PFSK-1 (cell line): ENCODE results near the gene LGALS3BP.

Source experiments
- FOXP2 ChIP-seq: optimal IDR thresholded peaks from 2 replicates; pipeline ENCODE3; 2011; ENCODE audit warnings: borderline replicate concordance, control low read depth, inconsistent platforms; ENCODE audit not compliant: insufficient read depth; ENCODE audit errors: extremely low read length, extremely low read depth
- POLR2AphosphoS5 ChIP-seq: IDR thresholded peaks from 2 replicates; pipeline ENCODE4 v1.6.1; 2012; ENCODE audit warnings: low read depth, mild to moderate bottlenecking, control low read depth, low read length, moderate library complexity
- REST ChIP-seq, 2 experiments: IDR thresholded peaks; 2 replicates each; pipeline versions ENCODE4 v1.6.1 to v1.8.0; 2011 to 2012; ENCODE audit warnings: low read depth in 2 of 2, low read length in 2 of 2, control low read depth in 1 of 2, inconsistent platforms in 1 of 2, mild to moderate bottlenecking in 1 of 2, moderate library complexity in 1 of 2; ENCODE audit not compliant: insufficient read depth in 1 of 2
- TAF1 ChIP-seq: IDR thresholded peaks from 2 replicates; pipeline ENCODE4 v1.6.1; 2012; ENCODE audit warnings: low read length, control low read depth, borderline replicate concordance; ENCODE audit not compliant: insufficient read depth

GRCh38 chr17:79001190-79002020 is 21.7 kb upstream of the LGALS3BP start:
- TF ChIP-seq REST (IDR thresholded peaks at IDR 0.05; ENCODE audit: insufficient read depth in 1 of 2, low read depth in 2 of 2, low read length in 2 of 2), result no peak
- TF ChIP-seq POLR2AphosphoS5, result no peak
- TF ChIP-seq TAF1, result no peak
- TF ChIP-seq FOXP2, result no peak
